NCI-H345 (cell line): ENCODE results near the gene PTAFR.
"Not testable (repeated sequence)": the region's sequence is repeated elsewhere in the genome, so short reads cannot be mapped to it uniquely, and the experiment has no call there.

Source experiments
- DNase-seq: peaks from one replicate; lab custom pipeline; 2025; lab: John Stamatoyannopoulos, UW

Gene PTAFR

GRCh38 chr1:28144203-28145135 is 32.0 kb downstream of the PTAFR start:
- no peak for DNase-seq

DNA sequence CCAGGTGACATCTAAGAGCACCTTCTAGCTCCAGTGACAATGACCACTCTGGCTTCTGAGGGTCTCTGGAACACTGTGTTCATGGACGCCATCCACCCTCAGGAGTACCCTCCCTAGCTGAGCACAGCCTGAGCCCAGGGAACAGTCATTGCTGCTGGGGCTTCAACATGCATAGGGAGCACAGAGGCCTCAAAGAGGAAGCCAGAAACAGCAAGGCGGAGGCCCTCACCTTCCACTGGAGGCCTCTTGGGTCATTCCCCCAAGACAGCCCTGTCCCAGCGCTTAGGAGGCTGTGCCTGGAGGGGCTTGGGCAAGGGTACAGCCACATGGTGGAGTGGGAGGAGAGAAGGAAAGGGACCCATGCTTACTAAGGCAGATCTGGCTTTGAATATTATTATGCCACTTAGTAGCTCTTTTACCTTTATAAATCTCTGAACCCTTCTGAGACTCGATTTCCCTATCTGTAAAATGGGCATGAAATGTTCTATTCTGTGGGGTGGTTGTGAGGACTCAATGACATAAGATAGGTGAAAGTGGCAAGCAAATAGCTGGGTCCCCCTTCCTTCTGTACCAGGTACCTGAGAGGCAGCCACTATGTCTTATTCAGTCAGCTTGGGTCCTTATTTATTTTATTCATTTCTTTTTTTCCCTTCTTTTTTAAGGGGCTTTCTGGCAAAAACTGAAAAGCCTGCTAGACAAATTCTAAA is 32.8 kb downstream of the PTAFR start:
- DNase-seq: no peak

DNA sequence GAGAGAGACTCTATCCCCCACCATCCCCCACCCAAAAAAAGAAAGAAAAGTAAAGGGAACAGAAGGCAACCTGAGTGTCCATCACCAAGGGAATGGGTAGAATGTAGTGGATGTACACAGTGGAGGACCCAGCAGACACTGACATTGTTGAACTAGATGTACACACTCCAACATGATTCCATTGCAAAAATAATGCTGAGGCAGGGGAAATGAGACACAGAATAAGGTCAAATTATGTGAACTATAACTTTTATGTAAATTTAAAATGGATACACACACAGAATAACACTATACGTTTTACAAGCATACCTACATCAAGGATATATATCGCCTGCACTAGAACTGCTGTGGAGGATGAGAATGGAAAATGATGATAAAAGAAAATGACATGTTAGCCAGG is 34.8 kb downstream of the PTAFR start:
- no peak for DNase-seq

GRCh38 chr1:28139866-28140265 is 36.6 kb downstream of the PTAFR start:
- not testable (repeated sequence) for DNase-seq

DNA sequence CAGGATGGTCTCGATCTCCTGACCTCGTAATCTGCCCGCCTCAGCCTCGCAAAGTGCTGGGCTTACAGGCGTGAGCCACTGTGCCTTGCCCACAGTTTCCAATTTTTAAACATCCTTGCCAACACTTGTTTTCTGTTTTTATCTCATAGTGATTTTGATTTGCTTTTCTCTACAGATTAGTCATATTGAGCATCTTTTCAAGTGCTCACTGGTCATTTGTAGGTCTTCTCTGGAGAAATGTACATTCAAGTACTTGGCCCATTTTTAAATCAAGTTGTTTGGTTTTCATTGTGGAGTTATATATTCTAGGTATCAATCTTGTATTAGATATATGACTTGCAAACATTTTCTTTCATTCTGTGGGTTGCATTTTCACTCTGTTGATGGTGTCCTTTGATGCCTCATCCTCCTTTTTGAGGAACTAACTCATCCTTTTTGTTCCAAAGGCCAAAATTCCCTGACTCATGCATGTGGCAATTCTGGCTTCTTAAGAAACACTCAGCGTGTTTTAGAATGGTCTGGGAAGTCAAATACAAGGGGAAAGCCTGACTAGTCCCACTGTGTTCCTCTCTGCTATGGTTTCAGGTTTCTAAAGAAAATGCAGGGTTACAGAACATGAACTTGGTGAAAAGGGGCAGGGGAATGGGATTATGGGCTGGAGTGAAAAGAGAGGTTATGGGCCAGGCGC is 37.3 kb downstream of the PTAFR start:
- DNase-seq: no peak

GRCh38 chr1:28136922-28137613 is 39.4 kb downstream of the PTAFR start:
- no peak for DNase-seq

- DNase-seq: no peak
These were observed 40.1 kb downstream of the PTAFR start for GRCh38 chr1:28136169-28136921.

- DNase-seq: no peak
These were observed 40.9 kb downstream of the PTAFR start for GRCh38 chr1:28135371-28136168.

GRCh38 chr1:28134651-28135207 is 41.8 kb downstream of the PTAFR start:
- DNase-seq: no peak

DNA sequence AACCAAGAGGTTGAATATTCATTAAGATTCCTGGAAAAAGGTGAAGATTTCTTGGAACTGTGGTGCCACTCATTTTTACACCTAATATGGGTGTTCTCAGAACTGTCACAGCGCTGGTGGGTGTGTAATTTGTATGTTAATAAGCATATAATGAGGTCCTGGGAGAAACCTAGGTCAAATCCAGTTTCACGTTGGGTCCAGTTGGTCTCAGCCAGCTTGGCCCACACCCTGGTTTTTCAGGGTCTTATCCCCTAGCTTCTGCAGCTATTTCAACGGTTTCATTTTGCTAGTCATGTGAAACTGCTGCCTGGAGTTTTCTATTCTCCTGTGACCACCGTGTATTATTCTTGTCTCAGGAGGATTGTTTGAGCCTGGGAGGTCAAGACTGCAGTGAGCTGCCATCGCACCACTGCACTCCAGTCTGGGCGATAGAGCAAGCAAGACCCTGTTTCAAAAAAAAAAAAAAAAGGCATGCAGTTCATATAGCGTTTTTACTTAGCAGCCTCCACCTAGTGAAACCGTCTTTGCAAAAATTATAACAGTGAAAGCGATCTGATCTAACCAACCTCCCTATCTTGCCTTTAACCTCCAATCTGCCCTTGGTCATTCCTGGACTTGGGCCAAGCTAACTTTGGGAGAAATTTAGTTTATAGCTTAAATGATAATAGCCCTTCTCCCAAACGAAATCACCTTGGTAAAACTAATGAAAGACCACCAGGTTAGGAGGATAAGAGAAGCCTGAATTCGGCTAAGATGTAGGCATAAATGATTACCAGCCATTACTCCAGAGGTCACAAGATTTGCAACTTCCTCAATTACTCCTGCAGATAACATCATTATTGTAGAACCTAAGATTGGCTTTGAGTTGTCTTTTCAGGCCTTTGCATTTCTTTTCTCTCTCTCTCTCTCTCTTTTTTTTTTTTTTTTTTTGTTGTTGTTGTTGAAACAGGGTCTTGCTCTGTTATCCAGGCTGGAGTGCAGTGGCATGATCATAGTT is 44.0 kb downstream of the PTAFR start:
- DNase-seq: no peak

DNA sequence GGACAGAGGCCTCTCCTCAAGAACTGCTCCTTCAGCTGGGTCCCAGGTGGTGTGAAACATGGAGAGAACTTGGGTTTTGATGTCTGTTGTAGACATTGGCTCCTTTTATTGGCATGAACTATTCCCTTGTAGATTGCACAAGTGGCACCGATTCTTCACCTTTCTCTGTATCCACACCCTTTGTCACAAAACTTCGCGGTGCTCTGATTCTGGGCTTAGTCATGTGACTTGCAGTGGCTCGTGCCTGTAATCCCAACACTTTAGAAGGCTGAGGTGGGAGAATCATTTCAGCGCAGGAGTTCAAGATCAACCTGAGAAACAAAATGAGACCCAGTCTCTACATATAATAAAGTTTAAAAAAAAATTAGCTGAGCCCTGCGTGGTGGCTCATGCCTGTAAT is 45.6 kb downstream of the PTAFR start:
- DNase-seq: no peak

- no peak for DNase-seq
These were observed 47.3 kb downstream of the PTAFR start for GRCh38 chr1:28129150-28129549.

- DNase-seq: no peak
These were observed 48.8 kb downstream of the PTAFR start for GRCh38 chr1:28127617-28128257.

DNA sequence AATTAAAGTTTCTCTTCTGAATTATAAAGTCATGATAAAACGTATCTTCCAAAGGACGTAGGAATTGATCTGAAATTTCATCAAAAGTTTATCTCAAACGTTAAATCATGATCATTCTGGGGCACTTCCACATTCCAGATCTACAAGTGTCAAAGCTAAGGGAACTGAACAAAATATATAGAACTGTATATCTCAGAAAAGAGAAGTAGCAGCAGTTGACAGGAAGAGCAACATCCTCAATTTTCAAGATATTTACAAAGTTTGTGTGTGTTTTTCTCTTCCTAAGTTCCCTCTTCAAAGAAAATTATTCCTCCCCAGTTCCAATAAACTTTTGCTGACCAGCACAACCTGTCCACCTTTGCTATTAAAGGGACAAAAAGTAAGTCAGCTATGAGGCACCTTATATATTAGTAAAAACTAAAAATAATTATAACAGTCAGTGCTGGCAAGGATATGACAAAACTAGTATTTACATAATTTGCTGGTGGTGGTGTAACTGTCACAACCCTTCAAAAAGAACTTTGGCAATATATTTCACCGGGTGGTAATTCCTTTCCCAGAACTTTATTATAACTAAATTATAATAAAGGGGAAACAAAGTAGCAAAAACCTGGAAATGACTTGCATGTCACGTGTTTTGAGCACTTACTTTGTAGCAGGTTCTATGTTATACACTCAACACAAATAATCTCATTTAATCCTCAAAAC is 49.6 kb downstream of the PTAFR start:
- no peak for DNase-seq

DNA sequence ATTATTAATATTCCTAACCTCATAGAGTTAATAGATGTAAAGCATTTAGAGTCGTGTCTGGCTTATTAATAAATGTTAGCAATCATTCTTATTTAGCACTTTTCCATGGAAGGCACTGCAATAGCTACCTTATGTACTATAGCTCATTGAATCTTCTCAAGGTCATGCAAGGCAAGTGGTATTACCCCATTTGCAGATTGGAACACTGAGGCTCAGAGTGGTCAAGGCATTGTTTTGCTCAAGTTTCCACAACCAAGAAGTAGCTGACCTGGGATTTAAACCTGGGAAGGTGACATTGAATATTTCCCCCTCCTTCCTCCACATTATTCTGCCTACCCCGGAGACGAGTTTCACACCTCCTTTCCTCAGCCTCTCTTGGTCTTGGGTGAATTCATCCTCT is 50.3 kb downstream of the PTAFR start:
- no peak for DNase-seq

DNA sequence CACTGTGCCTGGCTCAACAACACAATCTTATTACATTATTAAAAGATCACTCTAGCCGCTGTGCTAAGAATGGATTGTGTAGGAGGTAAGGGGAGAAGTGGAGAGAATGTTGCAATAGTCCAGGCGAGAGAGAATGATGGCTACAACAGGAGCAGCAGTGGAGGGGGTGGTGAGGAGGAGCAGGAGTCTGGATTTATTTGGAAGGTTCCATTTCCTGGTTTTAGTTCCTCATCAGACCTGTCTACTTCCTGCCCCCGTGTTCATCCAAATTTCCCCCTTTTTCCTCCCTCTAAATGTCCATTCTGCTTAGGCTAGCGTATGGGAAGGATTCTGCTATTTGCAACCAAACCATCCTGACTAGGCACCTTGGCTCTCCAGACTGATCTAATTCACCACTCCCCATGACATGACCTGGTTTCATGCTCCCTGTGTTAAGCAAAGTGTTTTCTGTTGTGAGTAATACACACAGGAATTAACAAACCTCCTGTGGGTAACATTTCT is 53.0 kb downstream of the PTAFR start:
- no peak for DNase-seq

DNA sequence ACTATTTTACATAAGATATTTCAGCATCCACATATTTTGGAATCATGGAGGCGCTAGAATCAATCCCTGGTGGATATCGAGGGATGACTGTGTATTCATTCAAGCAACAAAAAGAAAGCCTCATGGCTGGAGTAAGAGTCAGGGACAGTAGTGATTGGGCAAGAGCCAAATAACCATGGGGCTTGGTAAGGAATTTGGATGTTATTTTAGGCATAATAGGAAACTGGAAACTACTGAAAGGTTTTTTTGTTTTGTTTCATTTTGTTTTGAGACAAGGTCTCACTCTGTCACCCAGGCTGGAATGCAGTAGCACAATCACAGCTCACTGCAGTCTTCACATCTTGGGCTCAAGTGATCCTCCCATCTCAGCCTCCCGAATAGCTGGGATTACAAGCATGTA is 54.3 kb downstream of the PTAFR start:
- DNase-seq: no peak

DNA sequence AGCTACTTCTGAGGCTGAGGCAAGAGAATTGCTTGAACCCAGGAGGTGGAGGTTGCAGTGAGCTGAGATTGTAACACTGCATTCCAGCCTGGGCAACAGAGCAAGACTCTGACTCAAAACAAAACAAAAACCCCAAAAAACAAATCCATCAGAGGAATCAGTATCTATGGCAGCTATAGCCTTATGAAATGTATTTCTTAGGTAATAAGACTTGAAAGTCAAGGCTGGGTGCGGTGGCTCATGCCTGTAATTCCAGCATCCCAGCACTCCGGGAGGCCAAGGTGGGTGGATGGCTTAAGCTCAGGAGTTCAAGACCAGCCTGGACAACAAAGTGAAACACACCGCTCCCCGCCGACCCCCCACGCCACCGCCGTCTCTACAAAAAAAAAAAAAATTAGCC is 56.9 kb downstream of the PTAFR start:
- no peak for DNase-seq
